Tibial nerve (tissue), 4 donors: ENCODE results near the gene KANSL3. TPM values are rescaled to one million over a fixed set of nuclear protein-coding genes. Genes with fewer than 3 reads are reported as not detected.

Source experiments
- DNase-seq, 2 donors: peaks; one replicate each; pipeline ENCODE4 v3.0.0-alpha.2; 2019; ENCODE audit warnings: low spot score in 2 of 2
- H3K27ac ChIP-seq, 4 donors: fragments of 200-600 bp; sonication (generic) in 3 of 4; one replicate each; pipeline ENCODE4 v1.5.1; 2017 to 2019; ENCODE audit warnings: mild to moderate bottlenecking in 1 of 4
- H3K27me3 ChIP-seq, 2 donors: fragments of 200-600 bp; sonication (generic) in 1 of 2; one replicate each; pipeline versions ENCODE4 v1.5.1 to v1.6.0; 2017 to 2019
- H3K36me3 ChIP-seq, 3 donors: fragments of 200-600 bp; sonication (generic); one replicate each; pipeline ENCODE4 v1.5.1; 2018 to 2019
- H3K4me1 ChIP-seq, 4 donors: fragments of 200-600 bp; sonication (generic) in 3 of 4; one replicate each; pipeline ENCODE4 v1.5.1; 2017 to 2019
- H3K4me3 ChIP-seq, 4 donors: fragments of 200-600 bp; sonication (generic) in 3 of 4; one replicate each; pipeline ENCODE4 v1.5.1; 2017 to 2019; ENCODE audit warnings: mild to moderate bottlenecking in 1 of 4, moderate library complexity in 1 of 4
- H3K9me3 ChIP-seq, 4 donors: fragments of 200-600 bp; sonication (generic) in 3 of 4; one replicate each; pipeline ENCODE4 v1.5.1; 2017 to 2019
- CTCF ChIP-seq, 5 experiments: fragments of 200-600 bp in 3 of 5; fragments of 450-650 bp in 2 of 5; sonication (generic) in 3 of 5; IDR thresholded peaks; one replicate each; pipeline ENCODE4 v1.5.1; 2016 to 2019; ENCODE audit warnings: antibody characterized with exemption in 5 of 5, mild to moderate bottlenecking in 3 of 5, moderate library complexity in 2 of 5
- EP300 ChIP-seq, 2 donors: sonication (generic); formaldehyde crosslinking; IDR thresholded peaks; one replicate each; pipeline ENCODE4 v1.6.1; 2017; ENCODE audit warnings: antibody characterized with exemption in 2 of 2, mild to moderate bottlenecking in 1 of 2
- POLR2A ChIP-seq, 2 donors: fragments of 450-650 bp; IDR thresholded peaks; one replicate each; pipeline ENCODE4 v1.6.1; 2017; ENCODE audit warnings: antibody characterized with exemption in 2 of 2, mild to moderate bottlenecking in 2 of 2, moderate library complexity in 2 of 2
- WGBS, 2 donors: methylation state at CpG; one replicate each; pipeline ENCODE4 v1.1.5; 2018; 5-methylcytosine and 5-hydroxymethylcytosine counted together
- total RNA-seq, 4 donors: library from RNA; depleted of rRNA; stranded (reverse); fragments of >200 nt; gene quantifications; one replicate each; pipeline ENCODE4 v1.1.0, GENCODE V29; 2016

KANSL3 gene
- total RNA-seq, 4 donors from 2014 or later: 55.7 to 87.0 (median 59.2) TPM

- H3K4me1 ChIP-seq: peaks cover 0 to 34% (median 14%) of the 10 kb centered on the region in 4 donors
- H3K4me3 ChIP-seq: no peak overlapping the region
- H3K27me3 ChIP-seq: no peaks in the 10 kb centered on the region
- peaks cover 3 to 58% (median 13%) of the 10 kb centered on the region in 3 donors for H3K36me3 ChIP-seq
- TF ChIP-seq EP300 (IDR thresholded peaks at IDR 0.05) (no peak), POLR2A (IDR thresholded peaks at IDR 0.05) (no peak), CTCF (IDR thresholded peaks at IDR 0.05) (no peak)
- H3K9me3 ChIP-seq: no peaks in the 10 kb centered on the region
- WGBS, 2 donors: 79 to 90% methylated on average over 15 to 18 of the region's 18 CpGs
- H3K27ac ChIP-seq: no peak overlapping the region
- DNase-seq: no peak
These were observed 85.6 kb downstream of the KANSL3 start for GRCh38 chr2:96552315-96553175.

GRCh38 chr2:96551605-96552314 lies 86.4 kb downstream of the KANSL3 start:
- Histone ChIP-seq H3K4me1 (peaks cover 0 to 42% (median 21%) of the 10 kb centered on the region in 4 donors), H3K27ac (no peak overlapping the region), H3K27me3 (no peaks in the 10 kb centered on the region), H3K36me3 (peaks cover 3 to 63% (median 13%) of the 10 kb centered on the region in 3 donors), H3K9me3 (no peaks in the 10 kb centered on the region), H3K4me3 (no peak overlapping the region)
- WGBS, 2 donors: 92 to 96% methylated on average over 21 to 24 of the region's 25 CpGs
- DNase-seq: no peak
- TF ChIP-seq POLR2A (IDR thresholded peaks at IDR 0.05) (no peak), CTCF (IDR thresholded peaks at IDR 0.05) (no peak), EP300 (IDR thresholded peaks at IDR 0.05) (no peak)

- Histone ChIP-seq H3K36me3 (peaks cover 3 to 68% (median 13%) of the 10 kb centered on the region in 3 donors), H3K27me3 (no peaks in the 10 kb centered on the region), H3K4me3 (no peak overlapping the region), H3K27ac (no peak overlapping the region), H3K4me1 (peaks cover 0 to 49% (median 24%) of the 10 kb centered on the region in 4 donors), H3K9me3 (no peaks in the 10 kb centered on the region)
- TF ChIP-seq EP300 (IDR thresholded peaks at IDR 0.05): no peak
- no peak for TF ChIP-seq CTCF (IDR thresholded peaks at IDR 0.05)
- 95 to 98% methylated on average over 9 to 10 of the region's 14 CpGs for whole genome bisulfite sequencing, 2 donors
- DNase-seq: no peak
These were observed 87.1 kb downstream of the KANSL3 start for GRCh38 chr2:96550787-96551604.

GRCh38 chr2:96549967-96550786 lies 87.9 kb downstream of the KANSL3 start:
- Histone ChIP-seq H3K27ac (no peak overlapping the region), H3K36me3 (peaks cover 3 to 76% (median 13%) of the 10 kb centered on the region in 3 donors), H3K27me3 (no peaks in the 10 kb centered on the region), H3K9me3 (no peaks in the 10 kb centered on the region), H3K4me1 (peaks cover 0 to 49% (median 25%) of the 10 kb centered on the region in 4 donors), H3K4me3 (no peak overlapping the region)
- whole genome bisulfite sequencing, 2 donors: 76 to 82% methylated on average over 9 to 61 of the region's 61 CpGs
- DNase-seq: no peak
- TF ChIP-seq POLR2A (IDR thresholded peaks at IDR 0.05) (no peak), CTCF (IDR thresholded peaks at IDR 0.05) (peak in 3 of 5 experiments; percentile 17 to 44 (median 22)), EP300 (IDR thresholded peaks at IDR 0.05) (no peak)
